ENCODE results near the gene IL37.

The IL37 gene, protein sequence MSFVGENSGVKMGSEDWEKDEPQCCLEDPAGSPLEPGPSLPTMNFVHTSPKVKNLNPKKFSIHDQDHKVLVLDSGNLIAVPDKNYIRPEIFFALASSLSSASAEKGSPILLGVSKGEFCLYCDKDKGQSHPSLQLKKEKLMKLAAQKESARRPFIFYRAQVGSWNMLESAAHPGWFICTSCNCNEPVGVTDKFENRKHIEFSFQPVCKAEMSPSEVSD

DNA sequence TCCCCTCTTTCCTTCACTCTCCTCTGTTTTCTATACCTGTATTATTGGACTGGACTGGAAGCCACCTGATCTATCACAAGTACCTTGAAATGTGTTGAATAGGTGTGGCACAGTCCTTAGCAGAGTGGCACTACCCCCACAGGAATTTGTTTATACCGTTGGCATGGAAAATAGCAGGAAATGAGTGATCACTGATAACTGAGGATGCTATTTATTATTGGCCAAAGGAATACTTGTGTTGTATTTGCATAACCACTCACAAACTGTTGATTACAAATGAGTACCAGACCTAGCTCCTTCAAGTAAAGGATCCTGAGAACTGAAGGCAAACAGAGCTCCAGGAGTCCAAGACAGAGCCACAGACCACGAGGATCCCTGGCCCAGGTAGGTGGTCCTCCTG lies at the start of gene IL37:
TSS of gene IL37 (plus strand) at position 301 of the 400 bp plus-strand sequence. CDS start 1,848 bp downstream, outside the sequence.
- no peak for DNase-seq (ENCODE audit: low read depth in 2 of 2)

DNA sequence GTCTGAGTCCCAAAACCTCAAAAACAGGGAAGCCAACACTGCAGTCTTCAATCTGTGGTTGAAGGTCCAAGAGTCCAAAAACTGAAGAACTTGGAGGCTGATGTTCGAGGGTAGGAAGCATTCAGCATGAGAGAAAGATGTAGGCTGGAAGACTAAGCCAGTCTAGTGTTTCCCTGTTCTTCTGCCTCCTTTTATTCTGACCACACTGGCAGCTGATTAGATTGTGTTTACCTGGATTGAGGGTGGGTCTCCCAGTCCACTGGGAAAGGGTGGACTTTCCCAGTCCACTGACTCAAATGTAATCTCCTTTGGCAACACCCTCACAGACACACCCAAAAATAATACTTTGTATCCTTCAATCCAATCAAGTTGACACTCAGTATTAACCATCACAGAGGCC lies 46.9 kb upstream of the IL37 start:
- no peak for DNase-seq (ENCODE audit: low read depth in 2 of 2)

DNA sequence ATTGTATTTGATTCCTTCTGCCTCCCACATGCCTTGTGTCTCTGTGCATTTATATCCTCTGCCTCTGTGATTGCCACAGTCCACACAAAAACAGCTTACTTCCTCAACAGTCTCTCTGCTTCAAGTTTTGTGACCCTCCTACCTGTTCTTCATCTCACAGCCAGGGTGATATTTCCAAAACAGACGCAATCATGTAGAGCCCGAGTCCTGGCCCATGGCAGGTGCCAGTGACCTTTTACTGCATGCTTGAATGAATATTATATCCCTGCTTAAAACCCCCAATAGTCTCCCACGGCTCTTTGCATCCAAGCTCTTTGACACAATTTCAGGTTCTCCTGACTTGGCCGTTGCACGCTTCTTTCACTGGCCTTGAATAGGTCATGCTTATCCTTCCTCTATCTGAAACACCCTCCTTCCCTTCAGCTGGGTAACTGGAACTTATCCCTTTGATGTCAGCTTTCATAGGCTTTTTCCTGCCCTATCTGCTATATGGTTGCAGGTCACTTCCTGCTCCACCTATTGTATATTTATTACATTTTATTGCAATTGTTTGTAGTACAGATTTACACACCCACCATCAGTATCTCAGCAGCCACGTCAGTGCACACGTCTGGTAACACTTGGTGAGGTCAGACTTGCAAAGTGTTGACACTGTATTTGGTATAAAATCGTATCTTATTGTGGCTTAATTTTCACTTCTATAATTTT lies 44.7 kb upstream of the IL37 start:
- no peak for DNase-seq (ENCODE audit: low read depth in 2 of 2)

DNA sequence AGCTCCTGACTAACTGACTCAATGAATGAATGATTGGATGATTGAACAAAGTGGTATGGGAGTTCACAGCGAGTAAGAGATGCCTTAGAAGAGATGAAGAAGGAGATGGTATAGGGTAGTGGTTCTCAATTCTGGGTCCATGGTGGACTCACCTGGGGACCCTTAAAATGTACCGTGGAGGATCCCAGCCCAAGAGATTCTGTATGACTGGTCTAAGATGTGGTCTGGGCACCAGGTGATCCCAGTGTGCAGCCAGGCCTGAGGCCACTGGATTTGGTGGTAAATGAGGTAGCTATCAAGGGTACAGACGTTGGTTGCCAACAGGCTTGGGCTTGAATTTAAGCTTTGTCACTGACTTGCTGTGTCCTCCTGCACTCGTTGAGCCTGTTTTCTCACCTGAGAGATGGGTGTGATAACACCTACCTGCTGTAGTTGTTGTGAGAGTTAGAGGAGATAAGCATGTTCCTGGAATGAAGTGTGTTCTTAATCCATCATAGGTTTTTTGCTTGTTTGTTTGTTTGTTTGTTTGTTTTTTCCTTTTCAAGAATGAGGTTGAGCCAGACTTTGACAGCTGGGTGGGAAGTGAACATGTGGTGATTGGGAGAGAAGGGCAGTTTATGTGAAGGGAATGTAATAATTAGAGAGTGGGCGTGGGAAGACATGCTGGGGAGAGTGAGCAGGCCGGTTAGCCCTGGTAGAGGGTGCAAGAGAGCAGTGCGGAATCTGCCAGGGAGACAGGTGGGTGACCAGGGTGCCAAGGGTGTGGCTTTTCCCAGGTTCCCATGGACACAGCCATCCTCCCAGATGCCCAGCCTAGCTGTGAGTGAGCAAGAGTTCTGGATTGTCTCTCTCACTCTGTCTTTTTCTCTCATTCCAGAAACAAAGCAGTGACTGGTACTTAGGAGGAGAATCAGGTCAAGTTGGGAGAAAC lies 43.0 kb upstream of the IL37 start:
- DNase-seq (ENCODE audit: low read depth in 2 of 2), result no peak

DNA sequence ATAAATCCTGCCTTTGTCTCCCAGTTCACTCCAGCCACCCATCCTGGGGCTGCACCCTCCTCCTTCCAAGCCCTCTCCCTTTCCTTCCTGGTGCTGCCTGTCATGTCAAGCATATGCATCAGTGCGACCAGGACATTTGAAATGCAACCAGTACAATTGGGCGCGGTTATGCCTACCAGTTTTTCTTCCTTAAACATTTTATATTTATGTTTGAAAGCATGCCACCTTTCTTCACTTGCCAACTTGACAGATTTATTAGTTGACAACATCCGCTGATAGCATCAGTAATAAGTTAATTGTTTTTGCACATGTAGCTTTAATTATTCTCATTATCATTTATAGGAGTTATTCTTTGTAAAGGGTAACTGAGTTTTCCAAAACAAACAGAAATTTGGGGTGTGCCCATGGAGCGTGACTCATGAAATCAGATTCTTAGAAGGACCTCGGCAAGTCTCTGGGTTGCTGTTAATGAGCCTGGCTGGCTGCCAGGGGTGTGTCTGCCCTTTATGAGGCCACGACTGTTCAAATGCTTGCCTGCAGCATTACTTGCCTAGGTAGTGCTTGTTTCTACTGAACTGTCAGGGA lies 41.6 kb upstream of the IL37 start:
- no peak for DNase-seq (ENCODE audit: low read depth in 2 of 2)

DNA sequence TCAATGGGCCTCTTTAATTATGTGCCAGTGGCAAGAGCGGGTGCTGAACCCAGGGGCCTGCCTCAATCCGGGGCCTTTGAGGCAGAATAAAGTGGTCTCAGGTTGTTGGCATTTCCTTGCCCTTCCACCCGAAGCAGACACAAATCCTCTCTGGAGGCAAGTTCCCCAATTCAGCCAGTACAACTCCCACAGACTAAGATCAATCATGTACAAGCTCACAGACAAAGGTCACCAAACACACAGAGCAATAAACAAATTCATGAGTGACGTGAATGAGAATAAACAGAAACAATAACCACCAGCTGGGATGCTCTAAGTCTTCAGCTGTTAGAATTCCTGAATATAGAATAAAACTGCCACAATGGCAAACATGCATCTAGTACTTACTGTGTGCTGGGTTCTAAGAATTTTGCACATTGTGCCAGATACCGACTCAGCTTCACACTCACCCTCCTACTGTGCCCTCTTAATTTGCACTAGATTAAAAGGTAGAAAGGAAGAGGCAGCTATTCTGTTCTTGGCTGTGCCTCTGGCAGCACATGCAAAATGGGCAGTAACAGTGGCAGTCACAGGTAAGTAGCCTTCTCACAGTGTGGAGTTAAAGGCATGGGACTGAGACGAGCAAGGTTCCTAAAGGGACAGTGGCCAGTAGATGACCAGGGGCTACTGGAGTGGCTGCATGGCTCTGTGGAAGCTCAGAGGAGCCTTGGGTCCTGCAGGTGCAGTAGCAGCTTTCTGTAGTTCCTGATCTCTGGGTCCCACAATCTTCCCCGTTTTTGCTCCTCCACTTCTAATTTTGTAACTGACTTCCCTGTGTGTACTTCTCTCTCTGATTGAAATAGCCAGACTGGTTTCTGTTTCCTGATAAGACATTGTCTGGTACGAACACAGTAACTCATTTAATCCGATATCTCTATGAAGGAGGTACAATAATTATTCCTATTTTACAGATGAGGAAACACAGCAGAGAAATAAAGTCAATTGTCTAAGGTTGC lies 39.8 kb upstream of the IL37 start:
- DNase-seq (ENCODE audit: low read depth in 2 of 2), result no peak

DNA sequence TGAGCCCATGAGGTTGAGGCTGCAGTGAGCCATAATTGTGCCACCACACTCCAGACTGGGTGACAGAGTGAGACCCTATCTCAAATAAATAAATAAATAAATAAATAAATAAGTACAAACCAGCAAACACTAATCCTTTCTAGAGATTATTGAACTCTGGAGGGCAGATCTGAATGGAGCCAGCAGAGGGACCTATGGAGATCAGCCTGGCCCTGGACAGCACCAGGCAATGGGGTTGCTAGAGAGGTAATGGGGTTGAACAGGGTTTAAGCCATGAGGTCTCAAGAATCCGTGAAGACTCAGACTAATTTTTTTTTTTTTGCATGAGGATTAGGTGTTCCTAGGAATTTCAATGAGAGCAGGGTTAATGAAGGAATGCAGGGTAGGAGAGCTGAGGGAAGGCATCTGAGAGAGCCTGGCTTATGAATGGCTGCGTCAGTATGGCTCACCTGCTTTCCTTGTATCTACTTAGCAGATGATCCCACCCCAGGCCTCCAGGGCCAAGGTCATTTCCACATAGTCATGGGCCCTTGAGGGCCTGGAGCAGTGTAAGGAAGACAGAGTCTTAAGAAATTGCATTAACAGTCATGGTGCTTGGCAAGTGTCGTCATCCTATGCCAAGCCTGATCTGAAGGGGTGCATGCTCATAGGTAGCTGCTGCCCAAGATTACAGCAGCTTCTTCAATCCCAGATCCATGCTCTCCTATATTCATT lies 34.6 kb upstream of the IL37 start:
- DNase-seq (ENCODE audit: low read depth in 2 of 2), result no peak

DNA sequence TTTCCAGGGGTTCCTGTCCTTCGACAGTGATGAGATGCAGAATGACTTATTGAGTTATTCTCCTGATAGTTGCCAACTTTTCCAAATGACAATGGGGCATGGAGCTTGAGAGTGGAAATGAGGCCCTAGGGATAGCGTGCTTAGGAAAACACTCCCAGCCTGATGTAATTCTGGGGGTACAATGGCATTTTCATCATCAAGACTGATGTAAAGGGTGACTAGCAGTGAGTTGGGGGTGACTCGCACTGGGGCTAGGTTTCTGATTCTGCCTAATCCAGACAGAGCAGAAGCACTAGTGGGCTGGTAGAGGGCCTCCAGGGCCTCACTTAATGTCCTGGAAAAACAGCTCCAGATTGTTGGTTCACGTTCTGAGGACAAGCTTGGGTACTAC lies 34.0 kb upstream of the IL37 start:
- DNase-seq (ENCODE audit: low read depth in 2 of 2), result no peak

DNA sequence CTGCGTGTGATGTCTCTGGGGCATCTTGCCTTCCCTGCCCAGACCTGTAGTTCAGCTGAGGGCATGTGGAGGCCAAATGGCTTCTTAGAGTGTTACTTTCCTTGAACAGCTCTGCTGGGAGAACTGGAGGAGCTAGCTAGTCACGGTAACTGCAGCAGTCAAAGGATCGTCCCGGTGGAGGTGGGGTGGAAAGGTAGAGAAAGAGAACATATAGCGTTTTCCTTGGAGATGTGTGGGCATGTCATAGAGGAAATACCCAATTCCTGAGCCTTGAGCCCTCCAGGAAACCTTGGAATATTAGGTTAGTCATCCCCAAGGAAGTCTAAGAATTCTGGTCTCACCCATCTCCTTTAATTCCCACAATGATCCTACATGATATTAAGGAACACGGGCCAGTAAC lies 33.5 kb upstream of the IL37 start:
- DNase-seq (ENCODE audit: low read depth in 2 of 2), result no peak

DNA sequence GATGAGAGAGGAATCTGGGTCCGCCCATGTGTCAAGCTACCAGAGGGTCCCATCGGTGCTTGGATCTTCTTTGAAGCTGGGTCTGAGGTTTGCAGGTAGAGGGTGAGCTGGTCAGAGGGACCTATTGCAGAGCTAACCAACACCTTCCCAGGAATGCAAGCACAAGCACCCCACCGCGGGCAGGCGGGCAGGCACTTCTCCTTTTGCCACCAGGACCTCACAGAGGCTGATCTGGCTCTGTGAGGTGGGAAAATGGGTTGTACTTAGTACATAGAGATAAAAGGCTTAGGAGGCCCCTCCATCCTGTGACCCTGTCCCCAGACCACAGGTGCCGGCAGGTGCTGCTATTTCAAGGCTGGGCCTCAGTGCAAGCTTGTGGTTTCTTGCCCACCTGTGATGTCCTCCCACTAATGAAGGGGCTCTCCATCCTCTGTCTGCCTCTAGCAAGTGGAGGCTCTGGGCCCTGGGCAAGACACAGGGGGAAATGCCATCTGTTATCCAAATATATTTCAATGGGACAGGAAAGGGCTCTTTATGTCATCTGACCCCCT lies 31.4 kb upstream of the IL37 start:
- no peak for DNase-seq (ENCODE audit: low read depth in 2 of 2)

DNA sequence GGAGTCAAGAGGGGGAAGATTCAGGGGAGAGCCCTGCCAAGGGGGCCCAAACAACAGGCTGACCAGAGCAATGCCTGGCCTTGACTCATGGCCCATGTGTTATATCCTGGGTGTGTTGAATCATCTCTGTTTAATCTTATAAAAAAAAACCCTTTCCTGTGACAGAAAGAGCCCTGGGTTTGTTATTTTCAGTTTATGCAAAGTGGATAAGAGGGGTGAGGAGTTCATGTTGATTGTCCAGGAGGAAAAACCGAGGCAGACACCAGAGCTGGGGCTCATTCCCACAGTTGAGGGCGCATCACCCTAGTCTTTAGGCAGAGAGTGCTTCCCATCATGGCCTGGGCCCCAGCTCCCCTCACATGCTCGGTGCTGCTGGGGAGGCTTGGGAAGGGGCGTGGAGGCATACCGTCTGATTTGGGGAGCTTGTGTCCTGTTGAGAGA lies 30.9 kb upstream of the IL37 start:
- DNase-seq (ENCODE audit: low read depth in 2 of 2), result no peak

DNA sequence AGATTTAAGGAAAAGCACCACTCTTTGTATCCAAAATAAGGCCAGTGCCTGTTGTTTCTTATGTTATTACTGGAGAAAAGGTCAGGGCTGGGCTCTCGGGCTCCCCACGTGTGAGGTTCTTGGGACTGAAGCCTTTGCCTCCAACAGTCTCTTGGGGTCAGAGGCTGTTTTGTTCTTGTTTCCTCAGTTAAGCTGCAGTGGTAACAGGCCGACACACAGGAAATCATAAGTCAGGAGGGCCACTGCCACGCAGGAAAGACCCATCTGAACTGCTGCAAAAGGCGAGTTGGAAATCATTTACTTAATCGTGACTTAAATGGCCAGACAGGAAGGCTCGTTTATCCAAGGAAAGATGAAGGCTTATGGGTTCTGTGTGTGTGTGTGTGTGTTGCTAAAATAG lies 30.3 kb upstream of the IL37 start:
- no peak for DNase-seq (ENCODE audit: low read depth in 2 of 2)

DNA sequence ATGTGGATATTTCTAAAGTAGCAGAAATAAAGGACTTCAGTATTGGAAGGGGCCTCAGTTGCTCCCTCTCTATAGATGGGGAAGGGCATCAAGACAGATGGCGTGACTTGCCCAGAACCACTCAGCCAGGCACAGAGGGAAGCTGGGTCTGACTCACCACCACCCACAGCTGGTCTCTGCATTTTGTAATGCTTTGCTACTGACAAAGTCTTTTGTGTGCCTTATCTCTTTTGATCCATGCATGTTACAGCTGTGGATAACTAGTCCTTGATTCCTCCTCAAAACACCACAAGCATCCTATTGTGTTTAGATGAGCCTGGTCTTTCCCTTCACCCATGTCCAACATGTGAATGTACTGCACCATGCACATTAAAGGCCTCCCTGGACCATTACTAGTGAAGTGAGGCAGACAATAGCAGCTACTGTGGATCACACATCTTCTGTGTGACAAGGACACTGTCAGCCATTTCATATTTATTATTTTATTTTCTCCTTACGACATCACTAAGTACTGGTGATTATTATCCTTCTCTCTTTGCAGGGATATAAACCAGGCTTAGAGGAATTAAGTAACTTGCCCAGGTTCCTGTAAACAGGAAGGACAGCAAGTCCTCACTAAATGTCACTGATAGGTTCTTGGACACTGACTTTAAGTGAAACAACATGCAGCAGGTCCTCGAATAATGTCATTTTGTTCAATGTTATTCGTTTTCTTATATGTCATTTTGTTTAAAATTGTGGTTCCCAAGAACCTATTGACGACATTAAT lies 29.6 kb upstream of the IL37 start:
- no peak for DNase-seq (ENCODE audit: low read depth in 2 of 2)

DNA sequence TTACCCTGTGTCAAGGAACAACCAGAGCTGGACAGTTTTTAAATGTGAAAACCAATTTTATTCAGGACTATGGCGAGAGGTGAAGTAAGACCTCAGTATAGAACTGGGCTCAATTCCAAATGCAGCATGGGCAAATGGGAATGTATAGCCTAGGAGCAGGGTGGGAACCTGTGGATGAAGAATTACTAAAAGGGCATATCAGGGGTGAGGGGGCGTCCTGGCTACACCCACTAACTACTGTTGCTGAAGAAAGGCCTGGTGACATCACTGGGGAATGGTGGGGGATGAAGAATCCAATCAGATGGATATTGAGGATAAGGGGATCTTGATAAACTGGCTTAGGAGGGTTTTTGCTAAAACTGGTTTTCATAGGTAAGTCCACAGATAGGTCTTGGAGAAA lies 27.3 kb upstream of the IL37 start:
- no peak for DNase-seq (ENCODE audit: low read depth in 2 of 2)

DNA sequence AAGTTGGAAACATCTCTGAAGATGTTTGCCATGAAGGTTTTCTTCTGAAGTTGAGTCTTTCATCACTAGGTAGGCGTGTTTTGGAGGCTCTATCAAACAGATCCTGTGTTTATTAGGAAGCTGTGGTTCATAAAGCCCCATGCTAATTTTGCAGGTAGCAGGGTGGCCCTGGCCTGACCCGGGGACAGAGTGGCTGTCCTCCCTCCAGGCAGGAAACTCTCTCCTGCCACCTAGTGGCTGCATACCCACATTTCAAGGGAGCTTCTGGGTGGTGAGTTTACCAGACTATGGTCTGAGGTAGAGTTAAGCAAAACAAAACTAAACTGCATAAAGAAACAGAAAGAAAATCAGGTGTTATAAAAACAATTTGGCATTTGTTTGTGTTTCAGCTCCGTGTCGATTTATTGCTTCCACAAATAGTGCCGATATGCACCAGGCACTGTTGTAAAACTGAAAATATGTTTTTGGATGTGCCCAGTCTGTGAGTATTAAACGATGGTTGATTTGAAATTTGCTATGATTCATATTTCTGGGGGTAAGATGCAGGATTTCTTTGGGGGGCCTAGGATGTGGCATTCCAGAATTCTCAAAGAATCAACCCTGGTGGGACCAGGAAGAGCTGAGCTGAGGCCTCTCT lies 26.0 kb upstream of the IL37 start:
- DNase-seq (ENCODE audit: low read depth in 2 of 2), result peak; percentile 15 to 39

DNA sequence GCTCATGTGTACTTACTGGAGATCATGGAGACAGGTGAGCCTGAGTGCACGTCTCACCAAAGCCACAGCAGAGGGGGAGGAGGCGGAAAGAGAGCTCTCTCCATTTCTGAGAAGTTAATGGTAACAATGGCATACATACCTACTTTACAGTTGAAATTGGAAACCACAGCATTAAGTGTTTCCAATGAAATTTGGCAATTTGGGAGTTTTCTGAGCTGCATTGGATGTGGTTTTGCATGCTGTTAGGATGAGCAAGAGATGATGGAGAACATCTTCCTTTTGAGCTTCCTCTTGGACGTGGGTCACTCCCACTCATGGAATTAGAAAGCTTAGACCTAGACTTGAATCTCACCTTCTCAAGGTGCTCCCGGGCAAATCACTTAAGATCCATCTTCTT lies 25.5 kb upstream of the IL37 start:
- no peak for DNase-seq (ENCODE audit: low read depth in 2 of 2)

DNA sequence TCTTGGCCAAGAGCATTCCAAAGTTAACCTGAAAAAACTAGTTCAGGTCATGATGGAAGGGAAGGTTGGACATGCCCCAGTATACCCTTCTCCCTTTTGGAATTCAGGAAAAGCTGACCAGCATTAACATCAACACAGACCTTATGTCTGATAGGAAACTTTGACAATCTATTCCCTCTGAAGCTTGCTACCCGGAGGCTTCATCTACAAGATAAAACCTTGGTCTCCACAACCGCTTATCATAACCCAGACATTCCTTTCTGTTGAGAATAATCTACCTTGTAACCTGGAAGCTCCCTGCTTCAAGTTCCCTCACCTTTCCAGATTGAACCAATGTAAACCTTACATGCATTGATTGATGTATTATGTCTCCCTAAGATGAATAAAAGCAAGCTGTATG lies 24.7 kb upstream of the IL37 start:
- DNase-seq (ENCODE audit: low read depth in 2 of 2), result no peak

DNA sequence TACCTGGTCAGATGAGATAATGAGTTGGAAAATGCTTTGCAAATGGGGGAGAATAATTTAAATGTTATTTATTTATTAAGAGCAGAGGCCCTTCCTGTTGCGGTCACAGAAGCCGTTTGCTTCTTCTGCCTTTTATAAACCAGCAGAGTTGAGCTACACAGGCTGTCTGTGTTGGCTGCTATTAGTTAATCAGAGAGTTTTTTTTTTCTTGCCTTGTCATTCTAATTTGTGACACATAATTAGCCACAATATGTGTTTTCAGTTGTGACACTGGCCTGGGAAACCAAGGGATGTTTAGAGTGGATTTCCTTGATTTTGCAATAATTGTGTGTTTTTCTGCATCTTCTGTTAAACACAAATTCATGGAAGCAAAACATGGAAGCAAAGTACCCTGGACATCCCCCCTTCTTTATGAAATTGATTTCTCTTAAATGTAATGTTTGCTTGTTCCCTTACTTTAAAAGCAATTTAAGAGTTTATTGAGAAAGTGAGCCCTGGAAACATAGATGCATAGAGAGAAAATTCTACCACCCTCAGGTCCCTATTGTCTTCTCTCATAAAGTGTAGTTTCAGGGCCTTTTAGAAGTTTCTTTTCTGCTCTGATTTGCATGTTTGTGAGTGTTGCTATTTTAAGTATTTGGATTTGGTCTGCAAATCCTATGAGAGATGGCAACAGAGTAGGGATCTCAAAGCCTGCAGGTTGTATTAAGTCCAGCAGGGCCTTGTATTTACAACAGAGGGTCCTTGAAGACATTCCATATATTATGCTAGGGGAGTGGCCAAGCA lies 22.8 kb upstream of the IL37 start:
- no peak for DNase-seq (ENCODE audit: low read depth in 2 of 2)

Data from activated CD8-positive, alpha-beta memory T cell treated with anti-CD3 and anti-CD28 coated beads for 4 hours (primary cell).